Renal cortical epithelial cell (primary cell): ENCODE data around the gene HOXA4. TPM values are rescaled to one million over a fixed set of nuclear protein-coding genes. Genes with fewer than 3 reads are reported as not detected.
A peak's percentile ranks its signal among the peaks of the same experiment; 100 is the strongest.

Experiments
- DNase-seq: peaks from one replicate; pipeline ENCODE4 v3.0.0-alpha.2; 2011; ENCODE audit warnings: low read depth
- total RNA-seq: library from RNA; depleted of rRNA; stranded (reverse); fragments of >200 nt; gene quantifications from 2 replicates; pipeline ENCODE4 v1.2.3, GENCODE V29; 2014

HOXA4 gene
- total RNA-seq, 1 donor from 2014 or later = 0.75 TPM

- no peak for DNase-seq
These were observed 28.1 kb upstream of the HOXA4 start for GRCh38 chr7:27158436-27159265.

DNA sequence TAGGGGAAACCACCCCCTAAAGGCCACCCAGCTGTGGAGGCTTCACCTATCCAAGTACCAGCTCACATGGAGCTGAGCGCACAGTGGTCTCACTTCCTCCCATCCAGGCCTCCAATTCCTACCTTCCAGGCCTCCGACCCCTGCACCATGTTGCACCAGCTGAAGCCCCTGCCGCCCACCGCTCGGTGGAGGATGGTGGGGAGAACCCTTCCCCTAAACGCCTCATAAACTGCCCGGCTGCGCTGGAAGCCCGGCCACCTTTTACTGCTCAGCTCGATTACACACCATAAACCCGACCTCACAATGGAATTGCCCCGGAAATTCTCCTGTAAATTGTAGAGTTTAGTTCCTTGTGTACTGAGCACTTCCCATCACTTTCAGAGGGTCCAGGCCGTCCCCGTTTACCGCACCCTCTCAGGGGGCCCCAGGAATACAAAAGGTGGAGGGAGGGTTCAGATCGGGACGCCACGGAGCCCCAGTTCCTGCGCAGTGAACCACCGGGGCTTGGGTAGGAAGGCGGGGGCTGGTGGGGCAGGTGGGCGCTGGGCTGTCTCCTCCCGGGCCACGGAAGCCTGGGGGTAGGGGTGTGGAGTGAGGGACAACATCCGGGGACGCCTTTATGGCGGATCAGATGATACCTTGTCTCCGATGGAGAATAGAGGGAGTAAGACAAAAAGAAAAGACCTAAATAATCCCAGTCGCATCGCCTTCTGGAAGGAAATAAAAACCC lies 27.3 kb upstream of the HOXA4 start:
- DNase-seq = no peak

DNA sequence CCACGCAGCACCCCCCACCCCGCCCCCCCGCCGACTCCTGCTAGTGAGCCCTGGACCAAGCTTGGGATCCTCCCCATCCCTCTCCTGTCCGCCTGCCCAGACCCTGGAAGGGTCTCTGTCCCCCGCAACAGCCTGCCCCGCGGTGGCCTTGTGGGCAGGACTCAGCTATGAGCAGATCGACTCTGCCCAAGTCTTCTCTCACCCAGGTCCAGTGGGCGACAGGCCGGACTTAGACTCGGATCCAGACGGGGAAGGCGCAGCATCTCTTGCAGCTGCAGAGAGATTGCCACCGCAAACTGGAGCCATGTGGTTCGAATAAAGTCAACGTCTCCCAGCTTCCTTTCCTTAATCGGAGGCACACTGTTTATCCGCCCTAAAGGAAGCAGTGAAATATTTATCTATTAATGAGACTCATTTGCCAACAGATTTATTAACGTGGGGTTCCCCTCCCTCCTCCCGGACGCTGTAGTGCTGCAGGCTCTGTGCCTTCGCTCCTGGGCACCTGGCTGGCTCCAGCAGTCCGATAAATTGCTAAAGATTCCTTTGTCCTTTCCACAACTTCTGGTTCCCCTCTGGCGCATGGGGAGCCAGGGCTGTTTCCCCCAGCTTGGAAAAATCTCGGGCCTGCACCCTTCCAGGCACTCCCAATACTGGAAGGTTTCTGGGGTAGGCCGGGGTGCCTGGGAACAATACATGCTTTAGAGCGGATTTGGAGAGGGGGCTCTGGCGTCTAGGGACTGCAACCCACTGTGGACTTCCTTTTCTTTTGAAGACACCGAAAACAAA lies 26.6 kb upstream of the HOXA4 start:
- DNase-seq = no peak

DNA sequence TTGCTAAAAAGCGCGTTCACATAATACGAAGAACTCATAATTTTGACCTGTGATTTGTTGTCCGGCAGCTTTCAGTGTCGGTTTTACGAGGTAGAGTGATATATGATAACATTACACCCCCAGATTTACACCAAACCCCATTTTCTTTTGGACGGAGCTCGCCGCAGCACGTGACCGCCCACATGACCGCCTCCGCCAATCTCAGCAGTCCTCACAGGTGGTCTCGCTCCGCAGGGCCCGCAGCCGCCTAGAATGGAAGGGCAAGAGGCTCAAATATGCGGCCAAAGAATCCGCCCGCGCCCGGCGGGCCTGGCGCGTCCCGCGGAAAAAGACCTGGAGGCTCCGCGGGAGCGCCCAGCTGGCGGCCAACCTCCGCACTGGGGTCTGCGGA lies 25.9 kb upstream of the HOXA4 start, which contains the start of gene HOXA7:
Gene HOXA7, minus strand, starts transcription at position 168 of the 391 bp plus-strand sequence. Its CDS starts 130 bp downstream, at position 38.
- no peak for DNase-seq

DNA sequence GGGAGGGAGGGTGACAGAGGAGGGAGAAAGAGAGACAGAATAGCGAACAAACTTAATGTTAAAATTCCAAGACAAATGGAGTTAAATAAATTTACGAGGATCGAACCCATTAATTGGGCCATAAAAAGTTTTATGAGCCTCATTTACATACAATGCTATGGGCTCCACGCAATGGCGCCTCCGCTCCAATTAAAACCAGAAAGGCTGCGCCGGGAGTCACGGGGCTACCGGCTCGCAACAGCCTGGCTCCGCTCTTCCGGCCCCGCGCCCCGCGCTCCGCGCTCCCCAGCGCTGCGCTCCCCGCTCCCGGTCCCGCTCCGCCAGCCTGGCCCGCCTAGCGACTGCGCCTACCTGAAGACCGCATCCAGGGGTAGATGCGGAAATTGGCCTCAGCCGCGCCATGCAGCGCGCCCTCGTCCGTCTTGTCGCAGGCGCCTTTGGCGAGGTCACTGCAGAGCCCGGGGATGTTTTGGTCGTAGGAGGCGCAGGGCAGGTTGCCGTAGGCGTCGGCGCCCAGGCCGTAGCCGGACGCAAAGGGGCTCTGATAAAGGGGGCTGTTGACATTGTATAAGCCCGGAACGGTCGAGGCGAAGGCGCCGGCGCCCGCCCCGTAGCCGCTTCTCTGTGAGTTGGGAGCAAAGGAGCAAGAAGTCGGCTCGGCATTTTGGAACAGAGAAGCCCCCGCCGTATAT lies 25.4 kb upstream of the HOXA4 start:
- no peak for DNase-seq

- peak; percentile 64 for DNase-seq
These were observed 24.6 kb upstream of the HOXA4 start for GRCh38 chr7:27154901-27155815.

GRCh38 chr7:27154369-27154768 lies 23.8 kb upstream of the HOXA4 start:
- DNase-seq = no peak

- DNase-seq = no peak
These were observed 23.0 kb upstream of the HOXA4 start for GRCh38 chr7:27153526-27153925.

DNA sequence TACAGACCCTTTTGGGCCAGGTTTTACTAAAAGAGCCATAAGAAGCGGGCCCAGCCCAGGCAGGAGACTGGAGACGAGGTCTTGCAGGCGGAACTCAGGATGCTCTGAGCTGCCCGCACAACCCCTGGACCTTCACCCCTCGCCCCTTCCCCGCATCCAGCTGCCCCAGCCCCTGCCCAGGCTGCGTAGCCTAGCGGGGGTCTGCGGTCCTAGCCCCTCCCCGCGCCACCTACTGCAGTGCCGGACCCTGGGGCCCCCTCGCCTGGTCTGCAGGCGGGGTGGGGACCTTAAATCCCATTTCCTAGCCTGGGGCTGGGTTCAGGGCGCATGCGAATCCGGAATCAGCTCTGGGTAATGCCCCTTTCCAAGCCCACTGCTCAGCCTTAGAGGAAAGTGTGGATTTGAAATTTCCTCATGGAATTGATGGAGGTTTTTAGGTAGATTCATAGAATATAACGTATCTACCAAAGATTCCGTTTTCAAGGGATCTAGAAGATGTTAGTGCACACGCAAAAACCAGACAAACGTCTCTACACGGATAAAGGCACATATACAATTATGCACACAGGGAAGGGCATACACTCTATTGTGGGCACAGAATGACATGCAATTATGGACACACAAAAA lies 22.4 kb upstream of the HOXA4 start:
- DNase-seq = no peak

GRCh38 chr7:27151931-27152815 lies 21.6 kb upstream of the HOXA4 start, which contains the start of gene HOXA3:
Gene HOXA3 (minus strand): TSS chr7:27152583. CDS start chr7:27110640, 41,943 bp downstream.
- DNase-seq = peak; percentile 86

- no peak for DNase-seq
These were observed 20.9 kb upstream of the HOXA4 start for GRCh38 chr7:27151341-27151930.

- no peak for DNase-seq
These were observed 20.2 kb upstream of the HOXA4 start for GRCh38 chr7:27150568-27151340.

DNA sequence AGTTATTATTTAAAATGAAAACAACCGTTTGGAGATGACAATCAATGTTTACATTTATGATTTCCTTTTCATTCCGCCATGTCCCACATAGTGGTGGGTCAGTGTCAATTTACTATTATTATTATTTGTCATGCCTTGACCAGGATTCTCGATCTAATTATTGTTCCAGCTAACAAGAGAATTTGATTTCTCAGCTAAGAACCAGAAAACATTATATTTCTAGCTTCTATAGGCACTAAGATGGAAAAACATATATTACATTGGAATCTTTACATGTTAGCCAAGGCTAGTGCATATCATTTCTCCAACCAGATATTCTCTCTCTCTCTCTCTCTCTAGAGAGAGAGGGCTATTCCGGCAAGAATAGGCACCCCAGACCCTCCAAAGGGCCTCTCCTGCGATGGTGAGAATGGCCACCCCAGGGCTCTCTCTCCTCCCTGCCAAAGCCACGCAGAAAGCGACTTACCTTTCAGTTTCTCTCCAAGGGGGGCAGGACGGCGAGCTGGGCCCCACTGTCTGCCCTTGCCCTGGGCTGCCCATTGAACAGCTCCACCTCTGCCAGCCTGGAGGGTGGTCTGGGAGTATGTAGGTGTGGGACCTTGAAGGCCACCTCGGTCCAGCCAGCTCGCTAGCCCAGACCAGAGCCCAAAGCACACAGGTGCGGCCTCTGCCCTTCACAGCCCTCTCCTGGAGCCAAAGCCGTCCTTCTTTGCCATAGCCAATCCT lies 19.4 kb upstream of the HOXA4 start:
- no peak for DNase-seq

DNA sequence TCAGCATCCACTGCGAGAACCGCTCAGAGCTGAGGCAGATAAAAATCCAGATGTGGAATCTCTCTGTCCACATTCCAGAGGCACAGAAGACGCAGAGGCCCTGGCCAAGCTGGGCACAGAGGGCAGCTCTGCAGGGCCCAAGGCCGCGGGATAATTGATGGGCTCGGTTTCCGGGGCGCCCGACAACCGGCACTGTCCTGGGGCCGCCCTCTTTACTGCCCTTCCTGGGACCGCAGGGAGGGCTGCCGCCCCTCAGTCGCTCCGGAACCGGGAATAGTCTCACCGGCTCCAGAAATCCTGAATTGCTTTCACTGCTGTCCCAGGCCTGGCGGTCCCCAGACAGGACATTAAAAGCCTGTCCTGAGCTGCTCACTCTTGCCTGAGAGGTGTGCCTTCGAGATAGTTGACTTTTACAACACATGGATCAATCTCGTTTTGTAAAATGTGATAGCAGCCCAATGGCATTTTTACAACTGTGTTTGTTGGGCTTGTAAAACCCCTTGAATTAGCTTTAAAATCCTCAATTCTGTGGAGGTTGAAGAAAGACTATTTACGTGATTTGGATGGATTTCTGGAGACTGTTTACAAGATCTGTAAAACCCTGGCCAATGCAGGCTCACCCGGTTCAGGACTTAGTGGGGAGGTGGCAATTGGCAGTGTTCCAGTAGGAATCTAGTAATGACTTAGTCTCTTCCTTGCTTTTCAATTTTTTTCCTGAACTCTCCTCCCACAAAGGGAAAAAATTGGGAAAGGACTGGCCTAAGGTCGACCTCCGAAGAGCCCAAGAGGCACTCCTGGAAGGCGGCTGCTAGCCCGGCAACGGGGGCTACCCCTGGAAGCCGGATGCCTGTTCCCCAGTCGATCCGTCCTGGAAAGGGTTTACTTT lies 18.4 kb upstream of the HOXA4 start:
- DNase-seq = no peak

DNA sequence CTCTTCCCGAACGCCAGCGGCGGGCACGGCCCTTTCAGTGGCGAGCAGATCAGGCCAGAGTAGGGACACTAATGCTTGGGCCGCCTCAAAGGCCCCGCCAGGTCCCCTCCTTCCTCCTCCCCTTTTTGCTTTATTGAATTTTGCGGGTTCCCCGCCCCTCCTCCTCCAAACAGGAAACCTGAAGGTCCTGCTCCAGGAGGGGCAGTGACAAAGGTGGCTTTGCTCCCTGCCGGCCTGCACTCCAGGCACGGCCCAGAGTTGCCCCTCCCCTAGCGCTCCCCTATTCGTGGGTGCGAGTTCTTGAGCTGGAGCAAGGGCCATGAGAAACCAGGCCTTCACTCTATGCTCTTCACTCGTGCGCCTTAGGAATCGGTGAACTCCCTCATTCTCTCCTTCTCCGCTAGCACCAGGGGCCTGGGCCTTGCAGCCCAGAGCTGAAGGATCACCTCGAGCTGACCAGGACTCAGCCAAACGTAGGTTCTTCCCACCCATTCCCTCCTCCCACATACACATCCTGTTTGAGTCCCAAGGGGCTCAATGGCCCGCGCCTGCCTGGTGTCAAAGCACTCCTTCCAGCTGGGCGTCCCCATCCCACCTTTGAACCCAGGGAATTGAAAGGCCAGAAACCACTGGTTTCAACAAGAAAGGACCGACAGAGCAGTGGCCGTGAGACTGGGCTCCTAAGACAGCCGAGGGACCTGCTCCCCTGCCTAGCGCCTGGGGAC lies 17.6 kb upstream of the HOXA4 start:
- DNase-seq = no peak
